OCI-LY1 (cell line): ENCODE data around the gene IL21R.

Experiments used
- EZH2 ChIP-seq: fragments of 200-600 bp; sonication (generic), shearing (Covaris generic); IDR thresholded peaks from 2 replicates; pipeline ENCODE4 v1.8.0; 2017; ENCODE audit warnings: borderline replicate concordance, mixed run types, mild to moderate bottlenecking, antibody characterized with exemption, low read length, moderate library complexity, mixed read lengths
- TF ChIP-seq, protein P1 (sequence below): fragments of 200-600 bp; sonication (generic), shearing (Covaris generic); IDR thresholded peaks from 2 replicates; pipeline ENCODE4 v1.5.1; 2017; ENCODE audit warnings: mild to moderate bottlenecking, antibody characterized with exemption, low read length, moderate library complexity, mixed read lengths

DNA sequence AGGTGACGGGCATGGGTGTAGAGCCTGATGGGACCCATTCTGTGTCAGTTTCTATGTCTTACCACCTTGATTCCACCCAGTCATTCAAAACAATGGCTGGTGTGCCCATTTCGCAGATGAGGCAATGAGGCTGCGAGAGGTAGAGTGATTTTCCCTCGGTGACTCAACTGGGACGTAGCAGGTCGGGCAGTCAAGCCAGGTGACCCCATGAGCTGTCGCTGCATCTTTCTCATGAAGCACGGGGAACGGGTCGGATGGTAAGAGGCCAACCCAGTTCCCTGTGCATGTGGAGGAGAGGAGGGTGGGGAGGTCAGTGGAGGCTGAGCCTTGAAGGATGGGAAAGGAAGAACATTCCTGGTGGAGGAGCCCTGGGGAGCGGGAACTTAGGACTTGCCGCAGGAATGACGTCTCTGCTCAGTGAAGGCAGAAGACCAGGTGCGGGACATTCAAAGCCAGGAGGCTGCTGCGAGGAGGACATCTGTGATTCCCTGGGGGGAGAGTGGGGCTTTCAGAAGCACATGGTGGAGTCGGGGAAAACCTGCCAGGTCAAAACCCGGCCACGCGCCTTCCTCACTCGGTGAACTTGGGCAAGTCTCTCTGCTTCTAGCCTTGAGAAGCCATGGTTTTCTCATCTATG is 1.1 kb downstream of the IL21R start:
- TF ChIP-seq, protein P1, sequence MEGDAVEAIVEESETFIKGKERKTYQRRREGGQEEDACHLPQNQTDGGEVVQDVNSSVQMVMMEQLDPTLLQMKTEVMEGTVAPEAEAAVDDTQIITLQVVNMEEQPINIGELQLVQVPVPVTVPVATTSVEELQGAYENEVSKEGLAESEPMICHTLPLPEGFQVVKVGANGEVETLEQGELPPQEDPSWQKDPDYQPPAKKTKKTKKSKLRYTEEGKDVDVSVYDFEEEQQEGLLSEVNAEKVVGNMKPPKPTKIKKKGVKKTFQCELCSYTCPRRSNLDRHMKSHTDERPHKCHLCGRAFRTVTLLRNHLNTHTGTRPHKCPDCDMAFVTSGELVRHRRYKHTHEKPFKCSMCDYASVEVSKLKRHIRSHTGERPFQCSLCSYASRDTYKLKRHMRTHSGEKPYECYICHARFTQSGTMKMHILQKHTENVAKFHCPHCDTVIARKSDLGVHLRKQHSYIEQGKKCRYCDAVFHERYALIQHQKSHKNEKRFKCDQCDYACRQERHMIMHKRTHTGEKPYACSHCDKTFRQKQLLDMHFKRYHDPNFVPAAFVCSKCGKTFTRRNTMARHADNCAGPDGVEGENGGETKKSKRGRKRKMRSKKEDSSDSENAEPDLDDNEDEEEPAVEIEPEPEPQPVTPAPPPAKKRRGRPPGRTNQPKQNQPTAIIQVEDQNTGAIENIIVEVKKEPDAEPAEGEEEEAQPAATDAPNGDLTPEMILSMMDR = no peak
- TF ChIP-seq EZH2 = no peak
